H54 (cell line): ENCODE data around the gene SEMA7A.

ENCODE experiments used
- DNase-seq: peaks from one replicate; pipeline ENCODE4 v3.0.0; 2011; ENCODE audit warnings: low spot score, mixed read lengths; ENCODE audit not compliant: insufficient read length
- FAIRE-seq: peaks from 3 replicates; lab custom pipeline; 2011; peaks lifted over from hg19 to GRCh38; lab: Jason Lieb, UNC
- POLR2A ChIP-seq: IDR thresholded peaks from 2 replicates; pipeline ENCODE4 v1.6.1; 2011; ENCODE audit warnings: low read depth, mild to moderate bottlenecking, low read length

SEMA7A gene

DNA sequence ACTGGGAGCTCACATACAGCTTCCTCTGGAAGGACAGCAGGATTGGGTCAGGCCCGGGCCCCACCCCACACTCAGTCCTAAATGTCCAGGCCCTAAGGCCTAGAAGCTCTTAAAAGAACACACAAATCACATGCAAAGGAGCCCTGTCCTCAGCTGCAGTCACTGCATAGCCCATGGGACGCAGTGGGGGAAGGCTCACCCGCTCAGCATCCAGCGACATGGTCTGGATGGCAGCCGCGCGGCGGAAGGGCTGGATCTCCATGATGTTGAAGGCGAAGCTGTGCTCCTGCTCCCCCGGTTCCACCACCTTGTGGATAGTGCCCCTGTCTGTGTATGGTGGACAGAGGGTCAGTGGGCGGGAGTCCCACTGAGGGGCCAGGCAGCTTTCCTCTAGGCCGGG, 22.1 kb downstream of the SEMA7A start:
- TF ChIP-seq POLR2A, result no peak
- FAIRE-seq, result no peak
- no peak for DNase-seq

DNA sequence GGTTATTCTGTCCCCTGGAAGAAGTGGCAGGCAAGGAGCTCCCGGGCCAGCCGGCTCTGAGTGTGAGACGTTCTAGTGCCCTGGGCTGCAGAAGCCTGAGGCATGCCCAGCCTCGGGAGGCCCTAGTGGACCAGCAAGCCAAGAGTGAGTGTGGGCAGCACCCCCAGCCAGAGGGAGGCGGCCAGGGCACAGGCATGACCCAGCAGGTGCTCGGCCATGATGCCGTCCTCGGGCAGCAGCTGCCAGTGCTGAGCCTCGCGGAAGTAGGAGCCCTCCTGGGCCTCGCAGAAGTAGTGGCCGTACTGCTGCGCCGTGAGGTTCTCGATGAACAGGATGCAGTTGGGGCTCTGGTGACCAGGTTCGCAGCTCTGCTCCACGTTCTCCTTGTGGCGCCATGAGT, 23.3 kb downstream of the SEMA7A start:
- no peak for TF ChIP-seq POLR2A
- FAIRE-seq, result no peak

DNA sequence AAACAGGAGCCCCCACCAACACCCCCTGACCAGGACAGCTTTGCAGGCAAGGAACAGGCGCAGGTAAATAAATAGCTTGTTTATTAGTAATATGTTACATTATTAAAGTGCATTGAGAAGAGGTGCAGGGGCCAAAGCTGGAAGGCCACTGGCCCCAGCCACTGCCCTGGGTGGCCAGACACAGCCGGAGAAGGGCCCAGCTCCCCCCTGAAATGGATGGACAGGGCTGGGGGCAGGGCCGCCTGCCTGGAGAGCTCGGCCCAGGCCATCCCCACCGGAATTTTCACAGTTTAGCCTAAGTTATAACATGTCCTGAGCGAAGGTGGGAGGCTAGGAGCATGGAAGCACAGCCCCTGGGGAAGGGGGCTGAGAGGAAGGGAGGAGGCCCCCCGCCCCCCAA, 24.5 kb downstream of the SEMA7A start:
- DNase-seq (no peak), FAIRE-seq (no peak)
- no peak for TF ChIP-seq POLR2A

More for the DNA sequence above, 23.3 kb downstream of the SEMA7A start:
- DNase-seq, result no peak

DNA sequence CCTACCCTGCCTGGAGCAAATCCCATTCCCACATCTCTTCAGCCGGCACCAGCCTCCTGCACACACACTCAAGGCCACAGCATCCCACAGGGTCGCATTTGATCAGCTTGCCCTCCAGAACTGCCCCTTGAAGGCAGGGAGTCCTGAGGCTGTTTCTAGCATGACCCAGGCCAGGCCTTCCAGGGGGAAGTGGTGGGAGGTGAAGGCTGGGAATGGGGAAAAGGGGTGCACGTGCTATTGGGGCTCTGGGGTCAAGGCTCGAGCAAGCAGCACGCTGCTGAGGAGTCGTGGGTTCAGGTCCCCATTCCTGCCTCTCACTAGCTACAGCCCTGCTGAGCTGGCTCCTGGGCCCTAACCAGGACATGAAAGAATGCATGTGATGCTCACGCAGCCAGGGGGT, 24.9 kb downstream of the SEMA7A start:
- DNase-seq (no peak), FAIRE-seq (no peak)
- no peak for TF ChIP-seq POLR2A

DNA sequence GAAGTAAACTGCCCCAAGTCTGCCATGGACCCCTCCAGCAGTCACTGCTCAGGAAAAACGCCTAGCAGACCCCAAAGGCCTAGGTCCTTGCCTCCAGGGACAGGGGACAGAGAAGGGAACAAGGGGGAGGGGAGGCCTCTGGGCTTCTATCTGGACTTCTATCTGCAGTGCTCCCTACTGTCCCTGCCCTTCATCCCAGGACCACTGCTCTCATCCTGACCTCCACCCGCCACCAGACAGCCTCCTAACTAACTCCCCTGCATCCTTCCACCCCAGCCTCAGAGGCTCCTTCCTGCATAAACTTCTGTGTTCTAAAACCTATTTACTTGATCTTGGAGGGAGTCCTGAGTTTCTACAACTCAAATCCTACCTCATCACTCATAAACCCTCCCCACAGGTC, 25.4 kb downstream of the SEMA7A start:
- no peak for TF ChIP-seq POLR2A
- FAIRE-seq, result no peak

DNA sequence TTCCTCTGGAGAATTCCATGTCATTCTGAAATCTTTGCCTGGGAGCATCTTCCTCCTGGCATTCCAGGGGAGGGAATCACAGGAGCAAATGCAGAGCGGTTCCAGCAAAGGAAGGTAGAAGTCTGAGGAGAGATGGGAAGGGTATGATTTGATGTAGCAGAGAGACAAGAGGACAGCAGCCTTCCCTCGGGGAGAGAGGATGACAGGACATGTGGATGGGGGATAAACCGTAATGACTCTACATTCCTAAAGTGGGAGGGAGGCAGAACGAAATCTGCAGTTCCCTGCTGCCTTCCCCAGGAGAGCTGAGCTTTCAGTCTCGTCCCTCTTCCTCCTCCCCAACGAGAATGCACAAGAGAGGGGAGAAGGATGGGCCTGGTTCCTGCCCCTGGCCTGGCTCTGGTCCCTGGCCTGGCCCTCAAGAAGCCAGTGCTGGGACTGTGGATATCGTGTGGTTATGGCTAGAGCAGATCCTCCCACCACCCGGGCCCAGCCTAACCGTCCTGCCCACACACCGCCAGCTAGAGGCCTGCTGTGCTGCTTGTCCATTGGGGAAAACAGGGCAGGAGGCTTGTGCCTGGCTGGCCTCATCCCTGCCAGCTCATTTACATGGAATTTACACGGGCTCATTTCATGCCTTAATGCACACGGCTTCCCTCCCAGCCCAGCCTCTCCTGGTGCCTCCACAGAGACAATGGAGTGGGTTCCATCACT, 26.6 kb downstream of the SEMA7A start:
- DNase-seq (peak; percentile 90), FAIRE-seq (peak; percentile 43)
- peak; percentile 48; the same call in 1 of the 2 replicates for TF ChIP-seq POLR2A

More for the DNA sequence above, 25.4 kb downstream of the SEMA7A start:
- DNase-seq, result no peak

DNA sequence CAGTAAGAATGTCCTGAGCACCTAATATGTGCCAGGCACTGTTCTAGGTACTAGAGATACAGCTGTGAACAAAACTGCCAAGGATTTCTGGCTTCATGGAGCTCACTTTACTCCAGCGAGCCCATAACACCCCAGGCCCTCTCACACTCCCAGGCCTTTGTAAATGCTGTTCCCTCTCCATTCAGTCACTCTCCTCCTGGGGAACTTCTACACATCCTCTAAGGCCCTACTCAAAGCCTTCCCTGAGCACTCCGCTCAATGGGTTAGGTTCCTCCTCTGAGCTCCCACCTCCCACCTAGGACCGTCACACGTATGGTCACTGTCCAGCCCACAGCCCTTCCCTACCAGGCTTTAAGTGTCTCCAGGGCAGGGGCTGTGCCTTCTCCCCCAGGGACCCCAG, 27.2 kb downstream of the SEMA7A start:
- DNase-seq, result no peak
- no peak for FAIRE-seq
- TF ChIP-seq POLR2A, result no peak

DNA sequence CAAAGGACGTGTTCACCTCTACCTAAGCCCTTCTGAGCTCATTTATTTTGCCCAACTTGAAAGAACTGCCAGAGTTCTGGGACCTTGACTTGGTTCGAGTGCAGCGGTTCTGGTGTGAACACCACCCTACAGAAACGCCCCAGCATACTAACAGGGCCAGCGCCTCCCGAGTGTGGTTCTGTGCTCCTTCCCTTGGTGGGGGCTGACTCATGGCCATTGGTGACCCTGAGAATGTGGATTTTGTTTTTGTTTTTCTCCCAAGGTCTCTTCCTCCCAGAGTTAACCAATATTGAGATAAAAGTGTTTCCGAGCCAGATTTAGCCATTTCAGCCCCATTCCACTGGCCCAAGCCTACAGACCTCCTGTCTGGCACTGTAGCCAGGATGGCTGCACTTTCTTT, 27.9 kb downstream of the SEMA7A start:
- no peak for FAIRE-seq
- DNase-seq, result no peak
- TF ChIP-seq POLR2A, result no peak

DNA sequence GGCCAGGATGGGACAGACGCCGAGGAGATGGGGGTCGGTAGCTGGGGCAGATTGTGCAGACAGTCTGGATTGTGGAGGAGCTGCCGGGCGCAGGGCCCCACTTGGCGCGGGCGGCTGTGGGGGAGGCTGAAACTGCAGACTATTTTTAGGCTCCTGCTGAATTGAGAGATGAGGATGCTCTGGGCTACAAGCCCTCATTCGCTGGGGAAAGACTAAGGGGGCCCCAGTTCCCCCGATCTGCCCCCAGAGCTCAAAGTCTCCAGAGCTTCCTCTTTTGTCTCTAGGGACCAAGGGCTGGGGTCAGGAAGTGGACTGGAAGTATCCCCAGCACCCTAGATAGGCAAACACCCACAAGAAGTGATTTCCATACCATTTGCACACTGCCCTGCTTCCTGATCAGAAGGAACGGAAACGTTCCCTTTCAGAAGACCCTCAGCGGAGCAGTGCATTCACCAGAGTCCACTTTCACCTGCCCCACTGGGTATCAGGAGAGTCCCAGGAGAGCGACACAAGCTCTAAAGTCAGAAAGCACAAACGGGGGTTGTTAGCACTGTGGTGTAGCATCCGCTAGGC, 29.7 kb downstream of the SEMA7A start:
- FAIRE-seq, result no peak
- DNase-seq, result no peak
- no peak for TF ChIP-seq POLR2A

DNA sequence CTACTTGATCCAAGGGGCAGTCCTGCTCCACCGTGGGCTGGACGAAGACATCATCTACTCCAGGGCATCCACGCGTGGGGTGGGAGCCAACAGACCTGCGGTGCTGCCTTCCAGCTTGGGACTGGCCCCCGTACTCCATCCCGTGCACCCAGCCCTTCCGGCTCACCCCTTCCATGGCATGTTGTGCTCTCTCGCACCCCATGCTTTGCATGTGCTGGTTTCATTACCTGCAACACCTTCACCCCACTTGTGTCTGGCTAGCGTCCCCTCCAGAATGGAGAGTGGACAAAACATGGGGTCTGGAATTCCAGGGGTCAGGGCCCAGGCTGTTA, 30.2 kb downstream of the SEMA7A start:
- DNase-seq (no peak), FAIRE-seq (no peak)
- no peak for TF ChIP-seq POLR2A

DNA sequence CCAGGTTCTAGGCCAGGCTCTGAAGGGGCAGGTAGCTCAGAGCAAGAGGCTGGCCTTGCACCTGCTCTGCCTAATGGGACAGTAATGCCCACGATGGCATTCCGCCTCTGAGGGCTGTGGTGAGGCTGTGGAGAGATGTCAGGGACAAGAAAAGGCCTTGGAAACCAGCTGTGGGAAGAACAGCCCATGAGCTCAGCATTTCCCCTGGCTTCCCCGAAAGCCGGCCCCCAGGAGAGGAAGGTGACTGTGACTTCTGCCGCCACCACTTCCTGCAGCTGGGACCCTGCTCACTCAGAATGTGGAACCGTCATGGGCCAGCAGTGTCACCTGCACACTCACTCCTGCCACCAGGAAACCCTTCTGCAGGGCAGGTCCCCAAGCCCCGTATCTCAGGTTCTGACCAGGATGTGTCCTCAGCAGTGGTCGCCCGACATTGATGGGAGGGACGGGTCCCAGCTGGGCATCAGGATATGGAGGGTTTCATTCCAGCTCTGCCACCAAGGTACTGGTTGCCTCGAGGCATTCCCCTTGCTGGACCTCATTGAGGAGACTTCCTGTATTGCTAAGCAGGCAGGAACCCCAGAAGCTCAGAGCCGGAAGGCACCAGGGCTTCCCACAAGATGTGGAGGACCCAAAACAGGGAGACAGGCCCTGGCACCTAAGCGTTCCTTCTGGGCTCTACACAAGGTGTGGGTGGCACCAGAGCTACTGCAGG, 30.7 kb downstream of the SEMA7A start:
- DNase-seq (no peak), FAIRE-seq (no peak)
- no peak for TF ChIP-seq POLR2A

DNA sequence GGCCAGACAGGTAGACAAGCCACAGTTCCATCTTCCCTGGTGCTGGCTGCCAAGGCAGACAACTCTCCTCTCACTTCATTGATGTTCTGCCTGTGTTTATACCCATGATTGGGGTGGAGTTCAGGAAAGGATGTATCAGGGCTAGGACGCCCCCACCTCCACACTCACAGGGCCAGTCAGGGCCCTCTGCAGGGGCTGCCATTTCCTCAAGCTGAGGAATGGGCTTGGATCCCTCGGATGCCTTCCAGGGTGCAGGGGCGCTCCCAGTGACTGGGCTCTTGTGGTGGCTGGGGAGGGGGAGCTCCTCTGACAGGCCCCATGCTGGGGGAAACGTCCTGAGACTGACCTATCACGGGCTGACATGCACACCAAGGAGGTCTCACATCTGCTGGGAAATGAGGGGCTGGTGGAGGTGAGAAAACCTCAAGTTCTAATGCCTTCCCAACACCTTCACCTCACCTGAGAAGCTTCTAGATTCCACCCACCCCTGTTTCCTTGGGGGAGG, 31.4 kb downstream of the SEMA7A start:
- FAIRE-seq (no peak), DNase-seq (no peak)
- TF ChIP-seq POLR2A, result no peak

DNA sequence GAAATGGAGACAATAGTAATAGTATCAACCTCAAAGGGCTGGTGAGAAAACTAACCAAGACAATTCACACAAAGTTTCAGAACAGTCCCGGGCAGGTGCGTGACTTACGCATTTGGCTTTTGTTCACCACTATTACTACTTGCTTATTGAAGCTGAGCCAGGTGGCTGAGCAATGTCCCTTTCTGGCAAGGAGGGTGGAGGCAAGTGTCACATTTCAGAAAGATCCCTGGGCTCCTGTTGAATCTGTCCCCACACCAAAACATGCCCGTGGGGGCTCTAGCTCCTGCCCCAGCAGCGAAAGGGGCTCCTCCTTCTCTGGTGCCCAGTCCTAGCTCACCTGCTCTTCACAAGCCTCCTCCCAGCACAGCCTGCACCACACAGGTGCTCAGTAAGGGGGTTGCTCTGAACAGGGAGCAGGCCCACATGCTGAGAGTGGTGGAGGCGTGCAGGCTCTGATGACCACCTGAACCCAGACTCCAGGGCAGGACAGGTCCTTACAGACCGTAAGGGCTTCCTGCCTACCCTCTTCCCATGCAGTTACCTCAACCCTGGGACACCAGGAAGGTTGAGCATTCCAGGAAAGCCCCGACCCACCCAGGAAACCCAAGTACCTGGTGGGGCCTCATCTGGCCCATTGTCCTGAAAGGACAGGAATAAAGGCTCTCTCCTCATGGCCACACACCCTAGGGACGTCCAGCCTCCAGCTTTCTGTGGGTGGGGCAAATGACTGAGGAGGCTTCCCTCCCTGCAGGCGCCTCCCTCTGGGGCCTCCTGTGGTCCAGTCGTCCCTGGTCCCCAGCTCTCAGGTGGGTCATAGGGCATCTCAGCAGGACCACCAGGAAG, 32.6 kb downstream of the SEMA7A start:
- no peak for FAIRE-seq
- DNase-seq, result no peak
- TF ChIP-seq POLR2A, result no peak
